DOHH2 (cell line): ENCODE data around the gene RNPEPL1.

Experiments
- EZH2phosphoT487 ChIP-seq: fragments of 200-600 bp; sonication (generic); IDR thresholded peaks from 2 replicates; pipeline ENCODE4 v1.6.1; 2017; ENCODE audit warnings: borderline replicate concordance, mild to moderate bottlenecking, antibody characterized with exemption, low read length, moderate library complexity, mixed read lengths
- TF ChIP-seq, protein P1 (sequence below): fragments of 200-600 bp; sonication (generic); IDR thresholded peaks from one replicate; pipeline ENCODE4 v1.5.1; 2014; ENCODE audit warnings: antibody characterized with exemption, mild to moderate bottlenecking, low read depth, low read length; ENCODE audit not compliant: poor library complexity, severe bottlenecking

DNA sequence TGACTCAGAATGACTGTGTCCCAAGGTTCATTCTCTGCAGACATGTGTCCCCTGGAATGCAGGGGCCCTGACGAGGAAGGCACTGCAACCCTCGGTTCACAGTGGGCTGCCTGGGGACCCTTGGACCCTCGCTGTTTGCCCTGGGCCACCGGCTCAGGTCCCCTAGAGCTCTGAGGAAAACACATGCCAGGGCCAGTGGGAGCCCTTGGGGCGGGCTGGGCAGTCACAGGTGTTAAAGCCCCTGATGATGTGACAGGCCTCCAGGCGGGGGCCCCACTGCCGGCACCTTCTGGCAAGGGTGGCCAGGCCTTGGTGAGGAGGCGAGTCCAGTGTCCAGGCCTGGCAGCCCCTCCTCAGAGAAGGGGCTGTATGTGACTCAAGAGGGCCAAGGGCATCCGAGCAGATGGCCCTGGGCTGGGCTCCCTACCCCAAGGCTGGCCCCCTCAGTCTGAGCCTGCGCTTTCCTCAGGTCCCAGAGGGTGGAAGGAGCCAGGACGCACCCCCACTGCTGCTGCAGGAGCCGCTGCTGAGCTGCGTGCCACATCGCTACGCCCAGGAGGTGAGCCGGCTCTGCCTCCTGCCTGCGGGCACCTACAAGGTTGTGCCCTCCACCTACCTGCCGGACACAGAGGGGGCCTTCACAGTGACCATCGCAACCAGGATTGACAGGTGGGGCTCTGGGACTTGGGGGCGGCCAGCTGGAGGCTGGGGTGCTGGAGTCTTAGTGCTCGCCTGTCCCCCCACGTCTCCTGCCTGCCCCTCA is 29.3 kb downstream of the RNPEPL1 start:
- TF ChIP-seq, protein P1, sequence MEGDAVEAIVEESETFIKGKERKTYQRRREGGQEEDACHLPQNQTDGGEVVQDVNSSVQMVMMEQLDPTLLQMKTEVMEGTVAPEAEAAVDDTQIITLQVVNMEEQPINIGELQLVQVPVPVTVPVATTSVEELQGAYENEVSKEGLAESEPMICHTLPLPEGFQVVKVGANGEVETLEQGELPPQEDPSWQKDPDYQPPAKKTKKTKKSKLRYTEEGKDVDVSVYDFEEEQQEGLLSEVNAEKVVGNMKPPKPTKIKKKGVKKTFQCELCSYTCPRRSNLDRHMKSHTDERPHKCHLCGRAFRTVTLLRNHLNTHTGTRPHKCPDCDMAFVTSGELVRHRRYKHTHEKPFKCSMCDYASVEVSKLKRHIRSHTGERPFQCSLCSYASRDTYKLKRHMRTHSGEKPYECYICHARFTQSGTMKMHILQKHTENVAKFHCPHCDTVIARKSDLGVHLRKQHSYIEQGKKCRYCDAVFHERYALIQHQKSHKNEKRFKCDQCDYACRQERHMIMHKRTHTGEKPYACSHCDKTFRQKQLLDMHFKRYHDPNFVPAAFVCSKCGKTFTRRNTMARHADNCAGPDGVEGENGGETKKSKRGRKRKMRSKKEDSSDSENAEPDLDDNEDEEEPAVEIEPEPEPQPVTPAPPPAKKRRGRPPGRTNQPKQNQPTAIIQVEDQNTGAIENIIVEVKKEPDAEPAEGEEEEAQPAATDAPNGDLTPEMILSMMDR: no peak
- TF ChIP-seq EZH2phosphoT487: no peak
